CD4-positive, alpha-beta T cell (primary cell): ENCODE data around the gene GGTLC1. TPM values are rescaled to one million over a fixed set of nuclear protein-coding genes. Genes with fewer than 3 reads are reported as not detected.
"Not testable (repeated sequence)": the region's sequence is repeated elsewhere in the genome, so short reads cannot be mapped to it uniquely, and the experiment has no call there.

ENCODE experiments used
- ATAC-seq: fragments of 200-7000 bp; cut with Tn5 transposase; one replicate; pipeline ENCODE4 v1.10.0; 2022; ENCODE audit warnings: mild to moderate bottlenecking; ENCODE audit not compliant: poor library complexity
- CTCF ChIA-PET: fragments of 350-600 bp; sonication (Branson Sonifier 250); formaldehyde crosslinking; loops from one replicate; lab custom pipeline; 2021; ENCODE audit warnings: antibody characterized with exemption, inconsistent platforms; lab: Charles Lee
- POLR2A ChIA-PET: fragments of 350-600 bp; sonication (Branson Sonifier 250); formaldehyde crosslinking; loops from one replicate; lab custom pipeline; 2021; ENCODE audit warnings: antibody characterized with exemption, inconsistent platforms; lab: Charles Lee
- DNase-seq, 14 experiments: peaks; one replicate each; pipeline ENCODE4 v3.0.0-alpha.2; 2013 to 2020; ENCODE audit warnings: mixed read lengths in 2 of 14
- H3K27ac ChIP-seq, 2 donors: one replicate each; pipeline versions ENCODE4 v1.5.1 to v1.7.0; 2013; ENCODE audit warnings: low read length in 2 of 2, low read depth in 1 of 2, mild to moderate bottlenecking in 1 of 2
- H3K27me3 ChIP-seq, 2 experiments: 1 replicate in 1 of 2; 2 replicates in 1 of 2; pipeline versions ENCODE4 v1.6.1 to v1.7.0; 2013; ENCODE audit warnings: low read length in 2 of 2, control low read depth in 1 of 2, mild to moderate bottlenecking in 1 of 2, moderate library complexity in 1 of 2; ENCODE audit not compliant: insufficient read depth in 2 of 2, control insufficient read depth in 1 of 2
- H3K36me3 ChIP-seq: one replicate; pipeline ENCODE4 v1.6.1; 2013; ENCODE audit warnings: low read length, control low read depth; ENCODE audit not compliant: insufficient read depth
- H3K4me1 ChIP-seq: one replicate; pipeline ENCODE4 v1.6.1; 2013; ENCODE audit warnings: low read length, control low read depth; ENCODE audit not compliant: insufficient read depth
- H3K4me3 ChIP-seq: one replicate; pipeline ENCODE4 v1.5.1; 2013; ENCODE audit warnings: mild to moderate bottlenecking, low read length, moderate library complexity
- H3K9me3 ChIP-seq, 2 experiments: 1 replicate in 1 of 2; 2 replicates in 1 of 2; pipeline versions ENCODE4 v1.6.1 to v1.7.0; 2013; ENCODE audit warnings: low read length in 2 of 2, mild to moderate bottlenecking in 2 of 2, control low read depth in 1 of 2, moderate library complexity in 1 of 2; ENCODE audit not compliant: control insufficient read depth in 1 of 2, insufficient read depth in 1 of 2
- H3K27ac Mint-ChIP-seq: one replicate; pipeline ENCODE4 v1.8.0; 2020; ENCODE audit warnings: mixed read lengths
- H3K27me3 Mint-ChIP-seq: one replicate; pipeline ENCODE4 v1.8.0; 2021; ENCODE audit warnings: mixed read lengths
- H3K36me3 Mint-ChIP-seq: one replicate; pipeline ENCODE4 v1.8.0; 2021; ENCODE audit warnings: low read depth, mixed read lengths
- H3K4me1 Mint-ChIP-seq: one replicate; pipeline ENCODE4 v1.8.0; 2021; ENCODE audit warnings: low read depth, mixed read lengths
- H3K4me3 Mint-ChIP-seq: one replicate; pipeline ENCODE4 v1.8.0; 2020; ENCODE audit warnings: mild to moderate bottlenecking, mixed read lengths
- H3K9me3 Mint-ChIP-seq: one replicate; pipeline ENCODE4 v1.8.0; 2020; ENCODE audit warnings: mixed read lengths
- intact Hi-C, 2 experiments: fragments of 100-400 bp; cut with DNase I in 1 of 2; cut with micrococcal nuclease in 1 of 2; formaldehyde crosslinking; loops; one replicate each; pipeline versions ENCODE4 v1.15.1 to v1.9.0; 2023 to 2025; cut with DNase I, micrococcal nuclease
- total RNA-seq, 174 experiments: library from RNA in 2 of 174; stranded (reverse) in 2 of 174; gene quantifications; one replicate each; pipeline ENCODE4 v1.2.3 and lab custom pipeline; 2021 to 2026

GGTLC1 gene
- total RNA-seq, 2 experiments from 2014 or later, result not detected

- H3K36me3 ChIP-seq, H3K4me1 ChIP-seq, ATAC-seq, H3K27me3 ChIP-seq, H3K9me3 ChIP-seq, H3K9me3 Mint-ChIP-seq, POLR2A ChIA-PET, H3K4me1 Mint-ChIP-seq, CTCF ChIA-PET, H3K4me3 ChIP-seq, H3K4me3 Mint-ChIP-seq, H3K36me3 Mint-ChIP-seq, H3K27ac ChIP-seq, DNase-seq, H3K27ac Mint-ChIP-seq, H3K27me3 Mint-ChIP-seq: not testable (repeated sequence)
- intact Hi-C loops, result loop anchor here in 1 of 2 experiments (10.0 kb wide), 1 partner anchor 109 kb away; no protein-coding TSS in a partner anchor
Observed at GRCh38 chr20:23993440-23993839, 4.9 kb upstream of the GGTLC1 start.

GRCh38 chr20:23990296-23990695, 1.7 kb upstream of the GGTLC1 start:
- H3K4me1 Mint-ChIP-seq, POLR2A ChIA-PET, H3K27me3 Mint-ChIP-seq, H3K27me3 ChIP-seq, H3K27ac ChIP-seq, H3K36me3 Mint-ChIP-seq, DNase-seq, H3K4me3 Mint-ChIP-seq, CTCF ChIA-PET, H3K4me1 ChIP-seq, ATAC-seq, H3K36me3 ChIP-seq, H3K9me3 ChIP-seq, H3K4me3 ChIP-seq, H3K27ac Mint-ChIP-seq, H3K9me3 Mint-ChIP-seq: not testable (repeated sequence)
- intact Hi-C loops, result loop anchor here in 1 of 2 experiments (10.0 kb wide), 1 partner anchor 105 kb away; no protein-coding TSS in a partner anchor

GRCh38 chr20:23988966-23989365, 387 bp upstream of the GGTLC1 start:
- H3K36me3 ChIP-seq, H3K9me3 ChIP-seq, H3K4me1 ChIP-seq, H3K27ac Mint-ChIP-seq, H3K4me1 Mint-ChIP-seq, H3K27me3 ChIP-seq, H3K9me3 Mint-ChIP-seq, CTCF ChIA-PET, ATAC-seq, H3K4me3 Mint-ChIP-seq, H3K27me3 Mint-ChIP-seq, POLR2A ChIA-PET, H3K36me3 Mint-ChIP-seq, DNase-seq, intact Hi-C loops, H3K27ac ChIP-seq, H3K4me3 ChIP-seq: not testable (repeated sequence)

GRCh38 chr20:23986716-23987115, 1.9 kb downstream of the GGTLC1 start:
- H3K9me3 ChIP-seq, H3K36me3 Mint-ChIP-seq, POLR2A ChIA-PET, H3K27ac ChIP-seq, DNase-seq, CTCF ChIA-PET, H3K36me3 ChIP-seq, intact Hi-C loops, H3K4me3 Mint-ChIP-seq, H3K27me3 Mint-ChIP-seq, H3K27me3 ChIP-seq, H3K4me1 Mint-ChIP-seq, H3K27ac Mint-ChIP-seq, ATAC-seq, H3K9me3 Mint-ChIP-seq, H3K4me1 ChIP-seq, H3K4me3 ChIP-seq: not testable (repeated sequence)

- H3K4me3 Mint-ChIP-seq, CTCF ChIA-PET, H3K36me3 Mint-ChIP-seq, ATAC-seq, DNase-seq, H3K27ac Mint-ChIP-seq, H3K27ac ChIP-seq, H3K36me3 ChIP-seq, H3K9me3 ChIP-seq, H3K4me3 ChIP-seq, H3K4me1 ChIP-seq, H3K27me3 ChIP-seq, H3K27me3 Mint-ChIP-seq, H3K4me1 Mint-ChIP-seq, H3K9me3 Mint-ChIP-seq, intact Hi-C loops, POLR2A ChIA-PET: not testable (repeated sequence)
Observed at GRCh38 chr20:23986310-23986709, 2.3 kb downstream of the GGTLC1 start.

GRCh38 chr20:23985790-23986225, 2.8 kb downstream of the GGTLC1 start:
- DNase-seq, POLR2A ChIA-PET, H3K9me3 ChIP-seq, H3K36me3 ChIP-seq, H3K4me1 ChIP-seq, H3K27ac Mint-ChIP-seq, ATAC-seq, H3K27ac ChIP-seq, intact Hi-C loops, H3K27me3 Mint-ChIP-seq, H3K27me3 ChIP-seq, H3K9me3 Mint-ChIP-seq, H3K4me1 Mint-ChIP-seq, H3K4me3 ChIP-seq, CTCF ChIA-PET, H3K4me3 Mint-ChIP-seq, H3K36me3 Mint-ChIP-seq: not testable (repeated sequence)

GRCh38 chr20:23985066-23985789, 3.4 kb downstream of the GGTLC1 start:
- H3K36me3 Mint-ChIP-seq, H3K27me3 ChIP-seq, H3K27ac Mint-ChIP-seq, H3K9me3 Mint-ChIP-seq, DNase-seq, H3K4me1 Mint-ChIP-seq, H3K27me3 Mint-ChIP-seq, CTCF ChIA-PET, H3K36me3 ChIP-seq, ATAC-seq, H3K4me3 Mint-ChIP-seq, H3K9me3 ChIP-seq, H3K27ac ChIP-seq, H3K4me1 ChIP-seq, intact Hi-C loops, H3K4me3 ChIP-seq, POLR2A ChIA-PET: not testable (repeated sequence)
